Omental fat pad (tissue), 4 donors: ENCODE data around the gene APLP2. TPM values are rescaled to one million over a fixed set of nuclear protein-coding genes. Genes with fewer than 3 reads are reported as not detected.
A peak's percentile ranks its signal among the peaks of the same experiment; 100 is the strongest.

Source experiments
- ATAC-seq: fragments of 150-250 bp; one replicate; pipeline ENCODE4 v1.9.1; 2016; ENCODE audit warnings: mild to moderate bottlenecking, moderate library complexity; ENCODE audit not compliant: low FRiP score
- DNase-seq: peaks from one replicate; pipeline ENCODE4 v3.0.0-alpha.2; 2019; ENCODE audit warnings: low spot score
- total RNA-seq, 4 donors: library from RNA; depleted of rRNA; stranded (reverse); fragments of >200 nt; gene quantifications; one replicate each; pipeline ENCODE4 v1.1.0, GENCODE V29; 2016
- TF ChIP-seq, protein P1 (sequence below), 3 donors: fragments of 450-650 bp; IDR thresholded peaks; one replicate each; pipeline ENCODE4 v1.5.1; 2016 to 2017; ENCODE audit warnings: antibody characterized with exemption in 3 of 3, mild to moderate bottlenecking in 3 of 3, moderate library complexity in 2 of 3

APLP2 gene
- total RNA-seq, 4 donors from 2014 or later: 288 to 530 (median 485) TPM

DNA sequence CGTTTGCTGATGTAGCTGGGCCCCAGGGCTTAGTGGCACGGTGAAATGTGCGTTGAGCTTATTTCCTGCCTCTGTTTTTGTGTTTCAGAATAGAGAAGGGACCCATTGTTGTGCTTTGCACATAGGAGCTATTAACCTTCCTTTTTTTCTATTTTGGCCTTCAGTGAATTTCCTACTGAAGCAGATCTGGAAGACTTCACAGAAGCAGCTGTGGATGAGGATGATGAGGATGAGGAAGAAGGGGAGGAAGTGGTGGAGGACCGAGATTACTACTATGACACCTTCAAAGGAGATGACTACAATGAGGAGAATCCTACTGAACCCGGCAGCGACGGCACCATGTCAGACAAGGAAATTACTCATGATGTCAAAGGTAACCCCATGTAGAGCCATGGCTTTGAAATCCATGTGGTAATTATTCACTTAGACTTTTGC is 52.5 kb downstream of the APLP2 start:
- ATAC-seq (no peak), DNase-seq (no peak)
- TF ChIP-seq, protein P1, sequence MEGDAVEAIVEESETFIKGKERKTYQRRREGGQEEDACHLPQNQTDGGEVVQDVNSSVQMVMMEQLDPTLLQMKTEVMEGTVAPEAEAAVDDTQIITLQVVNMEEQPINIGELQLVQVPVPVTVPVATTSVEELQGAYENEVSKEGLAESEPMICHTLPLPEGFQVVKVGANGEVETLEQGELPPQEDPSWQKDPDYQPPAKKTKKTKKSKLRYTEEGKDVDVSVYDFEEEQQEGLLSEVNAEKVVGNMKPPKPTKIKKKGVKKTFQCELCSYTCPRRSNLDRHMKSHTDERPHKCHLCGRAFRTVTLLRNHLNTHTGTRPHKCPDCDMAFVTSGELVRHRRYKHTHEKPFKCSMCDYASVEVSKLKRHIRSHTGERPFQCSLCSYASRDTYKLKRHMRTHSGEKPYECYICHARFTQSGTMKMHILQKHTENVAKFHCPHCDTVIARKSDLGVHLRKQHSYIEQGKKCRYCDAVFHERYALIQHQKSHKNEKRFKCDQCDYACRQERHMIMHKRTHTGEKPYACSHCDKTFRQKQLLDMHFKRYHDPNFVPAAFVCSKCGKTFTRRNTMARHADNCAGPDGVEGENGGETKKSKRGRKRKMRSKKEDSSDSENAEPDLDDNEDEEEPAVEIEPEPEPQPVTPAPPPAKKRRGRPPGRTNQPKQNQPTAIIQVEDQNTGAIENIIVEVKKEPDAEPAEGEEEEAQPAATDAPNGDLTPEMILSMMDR (IDR thresholded peaks at IDR 0.05): no peak

DNA sequence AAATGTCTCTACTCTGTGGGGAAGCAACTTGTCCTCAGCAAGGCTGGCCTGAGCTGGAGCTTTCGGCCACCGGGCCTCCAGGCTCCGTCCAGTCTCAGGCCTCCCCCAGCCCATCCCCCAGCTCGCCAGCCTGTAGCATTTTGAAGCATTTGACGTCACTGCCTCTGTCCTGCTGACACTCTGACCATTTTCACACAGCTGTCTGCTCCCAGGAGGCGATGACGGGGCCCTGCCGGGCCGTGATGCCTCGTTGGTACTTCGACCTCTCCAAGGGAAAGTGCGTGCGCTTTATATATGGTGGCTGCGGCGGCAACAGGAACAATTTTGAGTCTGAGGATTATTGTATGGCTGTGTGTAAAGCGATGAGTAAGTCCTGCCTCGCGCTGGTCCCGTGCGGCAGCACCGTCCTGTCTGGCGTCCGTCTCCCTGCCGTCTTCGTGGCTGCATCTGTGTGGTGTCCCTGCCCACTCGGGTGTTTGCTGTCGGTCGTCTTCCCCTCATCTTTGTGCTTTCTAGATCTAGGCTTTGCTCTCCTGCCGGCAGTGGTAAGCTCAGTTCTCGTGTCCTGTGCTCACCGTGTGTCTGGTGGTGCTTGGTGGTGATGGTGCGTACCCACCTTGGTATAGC is 53.8 kb downstream of the APLP2 start:
- TF ChIP-seq, protein P1 (IDR thresholded peaks at IDR 0.05): no peak
- ATAC-seq: peak; percentile 30

DNA sequence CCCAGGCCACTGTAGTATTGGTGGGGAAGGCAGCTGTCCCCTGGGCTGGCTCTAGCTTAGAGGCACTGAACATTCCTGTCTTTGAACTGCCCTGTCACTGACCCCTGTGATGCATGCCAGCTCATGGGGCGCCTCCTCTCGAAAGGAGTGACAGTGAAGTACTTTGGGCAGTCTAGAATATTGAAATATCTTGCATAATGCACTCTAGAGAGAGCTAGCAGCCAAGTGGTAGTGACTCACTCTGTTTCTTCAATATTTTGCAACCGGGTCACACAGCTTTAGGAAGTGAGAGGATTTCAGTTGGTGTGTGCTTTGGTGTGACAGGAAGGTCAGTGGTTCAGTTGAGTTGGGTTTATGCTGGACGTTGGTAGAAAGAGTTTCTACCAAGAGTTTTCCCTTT is 54.4 kb downstream of the APLP2 start:
- DNase-seq (peak; percentile 48), ATAC-seq (peak; percentile 91)
- TF ChIP-seq, protein P1 (IDR thresholded peaks at IDR 0.05): no peak

More for the DNA sequence above, 53.8 kb downstream of the APLP2 start:
- DNase-seq: no peak

DNA sequence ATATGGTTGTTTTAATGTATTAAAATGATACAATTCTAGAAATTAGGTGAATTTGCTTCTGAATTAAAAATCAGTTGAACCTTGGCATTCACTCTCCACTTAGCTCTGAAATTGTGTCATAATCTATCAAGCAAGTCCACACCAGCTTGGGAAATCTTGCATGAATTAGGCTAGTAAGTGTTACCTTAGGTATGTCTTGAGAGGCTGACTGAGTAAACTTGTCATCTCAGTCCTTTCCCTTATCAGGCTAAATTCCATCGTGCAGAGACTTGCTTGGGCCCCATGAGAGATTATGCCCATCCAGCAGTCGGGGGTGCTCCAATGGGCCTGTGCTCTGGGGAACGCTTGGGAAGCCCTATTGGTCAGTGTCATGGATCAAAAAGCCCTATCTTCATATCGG is 55.9 kb downstream of the APLP2 start:
- ATAC-seq (no peak), DNase-seq (no peak)
- TF ChIP-seq, protein P1 (IDR thresholded peaks at IDR 0.05): no peak

DNA sequence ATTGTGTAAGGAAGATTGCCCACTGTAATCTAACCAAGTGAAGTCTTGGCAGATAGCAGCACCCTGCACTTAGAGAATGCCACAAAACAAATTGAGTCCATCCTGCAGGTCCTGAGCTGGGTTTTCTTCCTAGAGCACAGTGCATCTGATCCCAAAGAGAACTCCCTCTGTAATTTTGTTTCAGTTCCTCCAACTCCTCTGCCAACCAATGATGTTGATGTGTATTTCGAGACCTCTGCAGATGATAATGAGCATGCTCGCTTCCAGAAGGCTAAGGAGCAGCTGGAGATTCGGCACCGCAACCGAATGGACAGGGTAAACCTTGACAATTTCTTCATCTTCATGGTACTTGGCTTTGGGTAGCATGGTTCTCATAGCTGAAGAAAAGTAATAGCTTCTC is 56.8 kb downstream of the APLP2 start:
- ATAC-seq: no peak
- TF ChIP-seq, protein P1 (IDR thresholded peaks at IDR 0.05): no peak
- DNase-seq: no peak

DNA sequence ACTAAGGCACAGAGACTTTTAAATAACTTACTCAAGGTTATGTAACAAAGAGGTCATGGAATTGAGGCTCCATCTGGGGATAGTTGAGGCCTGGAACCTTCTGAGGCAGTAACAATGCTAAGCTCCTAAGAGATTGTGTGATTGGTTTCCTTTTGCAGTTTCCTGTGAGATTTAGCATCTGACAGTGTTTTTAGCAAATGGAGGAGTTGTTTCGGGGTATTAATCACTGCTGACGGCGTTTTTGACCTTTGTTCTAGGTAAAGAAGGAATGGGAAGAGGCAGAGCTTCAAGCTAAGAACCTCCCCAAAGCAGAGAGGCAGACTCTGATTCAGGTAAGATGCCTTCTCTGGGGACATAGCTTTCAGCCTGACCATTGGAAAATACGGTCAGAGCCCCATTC is 57.8 kb downstream of the APLP2 start:
- TF ChIP-seq, protein P1 (IDR thresholded peaks at IDR 0.05): no peak
- no peak for DNase-seq

DNA sequence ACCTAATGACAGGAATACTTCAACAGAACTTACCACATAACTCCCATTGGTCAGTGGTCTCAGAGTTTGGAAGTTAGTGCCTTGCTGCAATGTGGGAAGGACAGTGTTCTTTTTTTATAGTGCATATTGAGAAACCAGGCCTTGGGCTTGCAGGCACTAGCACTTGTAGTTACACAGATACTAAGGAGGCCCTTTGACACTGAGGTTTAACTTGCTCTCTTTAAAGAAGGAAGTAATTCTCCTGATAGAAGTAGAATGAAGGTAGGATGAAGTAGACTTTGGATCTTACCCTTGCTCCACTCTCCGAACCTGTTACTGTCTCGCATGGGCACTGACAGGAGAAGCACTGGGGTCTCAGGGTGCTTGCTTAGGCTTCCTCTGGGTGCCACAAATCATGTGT is 58.9 kb downstream of the APLP2 start:
- no peak for DNase-seq
- ATAC-seq: no peak
- TF ChIP-seq, protein P1 (IDR thresholded peaks at IDR 0.05): no peak

More for the DNA sequence above, 57.8 kb downstream of the APLP2 start:
- no peak for ATAC-seq
